ENCODE measurements around the gene MRPL10. TPM values are rescaled to one million over a fixed set of nuclear protein-coding genes. Genes with fewer than 3 reads are reported as not detected.

MRPL10 gene
- polyA plus RNA-seq, 1 donor = 68.7 TPM

- no peak for DNase-seq
These were observed 19.0 kb downstream of the MRPL10 start for GRCh38 chr17:47812146-47812920.

GRCh38 chr17:47811709-47812108 is 19.6 kb downstream of the MRPL10 start:
- no peak for DNase-seq

GRCh38 chr17:47810901-47811635 is 20.3 kb downstream of the MRPL10 start:
- DNase-seq = no peak

GRCh38 chr17:47810200-47810821 is 21.0 kb downstream of the MRPL10 start:
- no peak for DNase-seq

GRCh38 chr17:47808830-47809480 is 22.4 kb downstream of the MRPL10 start:
- DNase-seq = no peak

- DNase-seq = no peak
These were observed 23.1 kb downstream of the MRPL10 start for GRCh38 chr17:47808036-47808829.

GRCh38 chr17:47807421-47807820 is 23.9 kb downstream of the MRPL10 start:
- no peak for DNase-seq

GRCh38 chr17:47806913-47807255 is 24.5 kb downstream of the MRPL10 start:
- no peak for DNase-seq

GRCh38 chr17:47806026-47806912 is 25.1 kb downstream of the MRPL10 start:
- no peak for DNase-seq

- DNase-seq = no peak
These were observed 26.9 kb downstream of the MRPL10 start for GRCh38 chr17:47804461-47804860.

- DNase-seq = no peak
These were observed 27.6 kb downstream of the MRPL10 start for GRCh38 chr17:47803751-47804150.

GRCh38 chr17:47803201-47803600 is 28.1 kb downstream of the MRPL10 start:
- no peak for DNase-seq

GRCh38 chr17:47802341-47803022 is 28.9 kb downstream of the MRPL10 start:
- DNase-seq = no peak

- no peak for DNase-seq
These were observed 29.4 kb downstream of the MRPL10 start for GRCh38 chr17:47801906-47802305.

- DNase-seq = no peak
These were observed 30.1 kb downstream of the MRPL10 start for GRCh38 chr17:47801176-47801765.

GRCh38 chr17:47800686-47801085 is 30.7 kb downstream of the MRPL10 start:
- DNase-seq = no peak

GRCh38 chr17:47797797-47798196 is 33.5 kb downstream of the MRPL10 start:
- no peak for DNase-seq

- DNase-seq = no peak
These were observed 38.4 kb downstream of the MRPL10 start for GRCh38 chr17:47792979-47793378.

GRCh38 chr17:47792457-47792856 is 38.9 kb downstream of the MRPL10 start:
- no peak for DNase-seq

GRCh38 chr17:47791025-47791424 is 40.3 kb downstream of the MRPL10 start:
- DNase-seq = no peak
